ENCODE data around the gene NBAS. TPM values are rescaled to one million over a fixed set of nuclear protein-coding genes. Genes with fewer than 3 reads are reported as not detected.

The NBAS gene
- polyA plus RNA-seq, 1 of the 3 experiments (the other 2 are of a cell fraction), result 12.0 TPM

DNA sequence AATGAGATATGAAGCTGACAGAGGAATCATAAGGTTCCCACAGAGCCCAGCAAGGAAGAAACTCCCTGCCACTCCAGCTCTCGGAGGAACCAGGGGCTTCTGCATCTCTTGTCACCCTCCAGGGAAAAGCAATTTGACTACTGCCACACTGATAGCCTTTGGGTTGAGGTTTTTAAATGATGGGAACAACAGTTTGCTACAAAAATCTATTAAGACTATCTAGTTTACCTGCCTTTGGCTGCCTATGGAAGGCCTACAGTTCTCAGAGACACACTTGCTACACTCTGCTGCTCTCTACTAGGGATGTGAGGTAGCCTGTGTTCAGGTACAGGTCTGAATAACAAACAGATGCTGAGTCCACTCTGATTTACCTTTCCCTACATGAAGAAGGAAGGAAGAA lies 161.9 kb downstream of the NBAS start:
- no peak overlapping the region for H3K9ac ChIP-seq
- H3K9me2 ChIP-seq, result no peaks in the 10 kb centered on the region
- no peaks in the 10 kb centered on the region for H3K79me2 ChIP-seq (ENCODE audit: insufficient read depth)
- H3K4me3 ChIP-seq (ENCODE audit: low read depth in 2 of 2, low read length in 1 of 2), result no peak overlapping the region
- H2AFZ ChIP-seq (ENCODE audit: low read depth), result no peak overlapping the region
- ChIA-PET POLR2A (no interaction called here), CTCF (no interaction called here)
- TF ChIP-seq MXI1 (IDR thresholded peaks at IDR 0.05; ENCODE audit: low read depth, low read length) (no peak), SMC3 (IDR thresholded peaks at IDR 0.05; ENCODE audit: low read depth, low read length) (no peak), JUND (IDR thresholded peaks at IDR 0.05) (no peak), RCOR1 (IDR thresholded peaks at IDR 0.05; ENCODE audit: low read length) (no peak), RAD21 (IDR thresholded peaks at IDR 0.05; ENCODE audit: low read length) (no peak), NFIC (IDR thresholded peaks at IDR 0.05; ENCODE audit: borderline replicate concordance) (no peak), CHD2 (IDR thresholded peaks at IDR 0.05; ENCODE audit: low read length, partially characterized antibody) (no peak)
- TF ChIP-seq, protein P1, sequence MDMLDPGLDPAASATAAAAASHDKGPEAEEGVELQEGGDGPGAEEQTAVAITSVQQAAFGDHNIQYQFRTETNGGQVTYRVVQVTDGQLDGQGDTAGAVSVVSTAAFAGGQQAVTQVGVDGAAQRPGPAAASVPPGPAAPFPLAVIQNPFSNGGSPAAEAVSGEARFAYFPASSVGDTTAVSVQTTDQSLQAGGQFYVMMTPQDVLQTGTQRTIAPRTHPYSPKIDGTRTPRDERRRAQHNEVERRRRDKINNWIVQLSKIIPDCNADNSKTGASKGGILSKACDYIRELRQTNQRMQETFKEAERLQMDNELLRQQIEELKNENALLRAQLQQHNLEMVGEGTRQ (IDR thresholded peaks at IDR 0.05; ENCODE audit: borderline replicate concordance, low read depth, low read length), result no peak
- TF ChIP-seq, protein P2, sequence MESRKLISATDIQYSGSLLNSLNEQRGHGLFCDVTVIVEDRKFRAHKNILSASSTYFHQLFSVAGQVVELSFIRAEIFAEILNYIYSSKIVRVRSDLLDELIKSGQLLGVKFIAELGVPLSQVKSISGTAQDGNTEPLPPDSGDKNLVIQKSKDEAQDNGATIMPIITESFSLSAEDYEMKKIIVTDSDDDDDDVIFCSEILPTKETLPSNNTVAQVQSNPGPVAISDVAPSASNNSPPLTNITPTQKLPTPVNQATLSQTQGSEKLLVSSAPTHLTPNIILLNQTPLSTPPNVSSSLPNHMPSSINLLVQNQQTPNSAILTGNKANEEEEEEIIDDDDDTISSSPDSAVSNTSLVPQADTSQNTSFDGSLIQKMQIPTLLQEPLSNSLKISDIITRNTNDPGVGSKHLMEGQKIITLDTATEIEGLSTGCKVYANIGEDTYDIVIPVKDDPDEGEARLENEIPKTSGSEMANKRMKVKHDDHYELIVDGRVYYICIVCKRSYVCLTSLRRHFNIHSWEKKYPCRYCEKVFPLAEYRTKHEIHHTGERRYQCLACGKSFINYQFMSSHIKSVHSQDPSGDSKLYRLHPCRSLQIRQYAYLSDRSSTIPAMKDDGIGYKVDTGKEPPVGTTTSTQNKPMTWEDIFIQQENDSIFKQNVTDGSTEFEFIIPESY (IDR thresholded peaks at IDR 0.05; ENCODE audit: borderline replicate concordance, low read depth), result no peak
- H4K20me1 ChIP-seq (ENCODE audit: insufficient read depth), result no peaks in the 10 kb centered on the region
- no peaks in the 10 kb centered on the region for H3K9me3 ChIP-seq
- H3K4me1 ChIP-seq (ENCODE audit: control insufficient read depth in 1 of 2, insufficient read depth in 2 of 2, low read depth in 1 of 2, low read length in 1 of 2), result no peaks in the 10 kb centered on the region
- 96% methylated on average over 1 of the region's 1 CpG for WGBS (ENCODE audit: low lambda C conversion rate)
- H3K4me2 ChIP-seq, result no peak overlapping the region
- H3K36me3 ChIP-seq (replicated peaks in 1 of 2; ENCODE audit: control insufficient read depth in 1 of 2, insufficient read depth in 2 of 2, low read length in 1 of 2), result peaks cover 27 to 36% of the 10 kb centered on the region in 2 experiments
- no peaks in the 10 kb centered on the region for H3K27me3 ChIP-seq (ENCODE audit: insufficient read depth)
- DNase-seq, result no peak
- no peaks in the 10 kb centered on the region for H3F3A ChIP-seq (replicated peaks; ENCODE audit: insufficient read depth)
- no peak overlapping the region for H3K27ac ChIP-seq (ENCODE audit: low read depth in 2 of 2, low read length in 1 of 2)

DNA sequence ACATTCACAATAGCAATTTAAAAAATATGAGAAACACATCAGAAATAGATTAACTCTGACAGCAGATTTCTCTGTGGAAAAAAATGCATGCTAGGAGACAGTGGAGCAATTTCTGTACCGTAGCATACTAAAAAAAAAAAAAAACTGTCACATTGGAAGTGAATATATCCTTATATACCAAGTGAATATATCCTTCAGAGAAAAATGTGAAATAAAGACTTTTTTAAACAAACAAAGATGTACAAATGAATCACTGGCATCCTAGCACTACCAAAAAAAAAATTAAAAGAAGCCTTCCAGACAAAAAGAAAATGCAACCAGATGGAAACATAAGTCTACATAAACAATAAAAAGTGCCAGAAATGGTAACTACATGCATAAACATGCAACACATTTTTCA lies 169.4 kb downstream of the NBAS start:
- Histone ChIP-seq H3K79me2 (ENCODE audit: insufficient read depth) (no peaks in the 10 kb centered on the region), H3K4me1 (ENCODE audit: control insufficient read depth in 1 of 2, insufficient read depth in 2 of 2, low read depth in 1 of 2, low read length in 1 of 2) (no peaks in the 10 kb centered on the region), H2AFZ (ENCODE audit: low read depth) (no peak overlapping the region), H4K20me1 (ENCODE audit: insufficient read depth) (no peaks in the 10 kb centered on the region), H3K4me2 (no peak overlapping the region), H3K27me3 (ENCODE audit: insufficient read depth) (no peaks in the 10 kb centered on the region), H3K36me3 (replicated peaks in 1 of 2; ENCODE audit: control insufficient read depth in 1 of 2, insufficient read depth in 2 of 2, low read length in 1 of 2) (peaks cover 22 to 37% of the 10 kb centered on the region in 2 experiments), H3K9me2 (no peaks in the 10 kb centered on the region), H3K27ac (ENCODE audit: low read depth in 2 of 2, low read length in 1 of 2) (no peak overlapping the region), H3F3A (replicated peaks; ENCODE audit: insufficient read depth) (no peaks in the 10 kb centered on the region), H3K4me3 (ENCODE audit: low read depth in 2 of 2, low read length in 1 of 2) (no peak overlapping the region), H3K9me3 (0 out of 2 replicates have a peak, but pooled peaks cover 5% of the 10 kb centered on the region), H3K9ac (no peak overlapping the region)
- ChIA-PET CTCF (no interaction called here), POLR2A (no interaction called here)
- WGBS (ENCODE audit: low lambda C conversion rate), result 37% methylated on average over 1 of the region's 1 CpG
- no peak for TF ChIP-seq NRF1 (IDR thresholded peaks at IDR 0.05; ENCODE audit: low read depth, low read length)
- TF ChIP-seq NFIC (IDR thresholded peaks at IDR 0.05; ENCODE audit: borderline replicate concordance), result no peak
- TF ChIP-seq, protein P3, sequence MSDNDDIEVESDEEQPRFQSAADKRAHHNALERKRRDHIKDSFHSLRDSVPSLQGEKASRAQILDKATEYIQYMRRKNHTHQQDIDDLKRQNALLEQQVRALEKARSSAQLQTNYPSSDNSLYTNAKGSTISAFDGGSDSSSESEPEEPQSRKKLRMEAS (IDR thresholded peaks at IDR 0.05; ENCODE audit: low read depth), result no peak
- DNase-seq, result no peak

Data from SK-N-SH (cell line).